Stimulated activated CD8-positive, alpha-beta memory T cell treated with anti-CD3 and anti-CD28 coated beads, Interleukin-12 subunit alpha, Interleukin-12 subunit beta, amount 100 ng/mL, for 24 hours (primary cell): Measurements from ENCODE around the gene SLC39A5.

ENCODE experiments used
- DNase-seq: peaks from one replicate; pipeline ENCODE4 v3.0.0-alpha.2; 2020; ENCODE audit errors: extremely low read depth

SLC39A5 gene

DNA sequence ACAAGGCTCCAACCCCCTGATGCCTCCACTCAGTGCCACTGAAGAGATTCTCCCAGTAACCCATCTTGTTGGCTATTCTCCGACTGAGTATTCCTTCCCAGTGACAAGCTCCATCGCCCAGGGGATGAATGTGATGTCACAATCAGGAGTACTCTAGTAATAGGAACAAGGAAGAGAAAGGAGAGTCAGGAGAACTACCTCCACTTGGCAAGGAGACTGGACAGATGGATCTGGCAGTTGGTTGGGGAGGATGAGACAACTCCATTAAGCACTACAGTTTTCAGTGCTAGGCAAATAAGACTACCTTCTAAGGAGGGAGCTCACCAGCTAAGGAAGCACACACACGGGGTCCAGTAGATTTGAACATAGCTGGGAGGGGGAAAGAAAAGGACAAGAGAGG, 13.4 kb upstream of the SLC39A5 start:
- DNase-seq = no peak

DNA sequence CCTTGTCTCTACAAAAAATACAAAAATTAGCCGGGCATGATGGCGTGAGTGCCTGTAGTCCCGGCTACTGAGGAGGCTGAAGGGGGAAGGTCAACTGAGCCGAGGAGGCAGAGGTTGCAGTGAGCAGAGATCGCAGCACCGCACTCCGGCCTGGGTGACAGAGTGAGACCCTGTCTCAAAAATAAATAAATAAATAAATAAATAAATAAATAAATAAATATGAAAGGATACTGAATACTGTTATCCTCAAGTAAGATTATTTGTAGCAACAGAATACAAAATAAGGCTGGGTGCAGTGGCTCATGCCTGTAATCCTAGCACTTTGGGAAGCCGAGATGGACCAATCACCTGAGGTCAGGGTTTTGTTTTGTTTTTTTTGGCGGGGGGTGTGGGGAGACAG, 10.0 kb upstream of the SLC39A5 start:
- DNase-seq = no peak

- DNase-seq = no peak
These were observed 9.1 kb upstream of the SLC39A5 start for GRCh38 chr12:56220611-56221231.

DNA sequence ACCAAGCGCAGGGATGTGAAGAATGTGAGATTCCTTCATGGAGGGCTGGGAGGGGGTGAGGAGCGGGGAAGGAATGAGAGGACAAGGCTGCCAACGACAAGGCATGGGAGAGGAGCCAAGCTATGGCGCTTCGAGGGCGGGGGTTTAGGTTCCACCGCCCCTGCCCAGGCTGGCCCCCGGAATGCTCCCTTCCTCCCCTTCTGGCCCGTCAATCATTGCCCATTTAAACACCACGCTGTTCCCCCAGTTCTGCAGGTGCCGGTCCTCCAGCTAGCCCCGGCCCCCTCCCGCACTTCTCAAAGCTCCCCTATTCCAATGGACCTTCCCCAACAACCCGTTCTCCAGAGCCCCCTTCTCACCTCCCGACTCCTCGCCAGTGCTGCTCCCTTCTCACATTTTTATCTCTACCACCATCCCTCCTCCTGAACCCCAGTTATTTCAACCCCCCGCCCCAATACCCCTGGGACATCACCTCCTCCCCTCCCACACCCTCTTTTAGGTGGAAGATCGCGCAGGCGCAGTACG, 8.6 kb upstream of the SLC39A5 start:
- DNase-seq = no peak

GRCh38 chr12:56221757-56222530, 7.9 kb upstream of the SLC39A5 start, which contains the start of gene RNF41:
RNF41 (minus strand) TSS chr12:56221922; CDS start chr12:56214047, 7,875 bp downstream.
- peak; percentile 81 for DNase-seq

GRCh38 chr12:56222531-56222895, 7.3 kb upstream of the SLC39A5 start:
- no peak for DNase-seq

DNA sequence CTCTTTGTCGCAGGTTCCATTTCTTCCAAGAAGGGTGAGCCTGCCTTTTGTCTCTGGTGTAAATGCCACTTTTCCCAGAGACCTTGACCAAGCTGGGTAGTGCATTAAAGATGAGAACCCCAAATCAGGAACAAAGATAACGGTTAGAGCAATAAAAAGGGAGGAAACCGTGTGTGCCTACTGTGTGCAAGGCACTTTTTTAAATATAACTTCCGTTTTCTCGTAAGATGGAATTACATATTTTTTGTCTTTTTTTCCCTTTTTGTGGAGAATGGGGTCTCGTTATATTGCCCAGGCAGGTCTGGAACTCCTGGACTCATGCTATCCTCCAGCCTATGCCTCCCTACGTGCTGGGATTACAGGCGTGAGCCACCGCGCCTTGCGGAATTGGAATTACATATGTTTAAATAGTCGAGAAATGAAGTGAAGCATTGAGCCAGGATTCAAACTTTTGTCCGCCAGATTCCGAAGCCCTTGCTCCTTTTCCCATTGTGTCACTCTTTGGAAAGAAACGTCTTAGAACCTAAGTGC, 6.2 kb upstream of the SLC39A5 start:
- no peak for DNase-seq

- peak; percentile 88 for DNase-seq
These were observed 5.6 kb upstream of the SLC39A5 start, which contains the start of gene NABP2 for GRCh38 chr12:56224102-56224701. NABP2 (plus strand) TSS chr12:56224342; CDS start chr12:56224857, 515 bp downstream.

DNA sequence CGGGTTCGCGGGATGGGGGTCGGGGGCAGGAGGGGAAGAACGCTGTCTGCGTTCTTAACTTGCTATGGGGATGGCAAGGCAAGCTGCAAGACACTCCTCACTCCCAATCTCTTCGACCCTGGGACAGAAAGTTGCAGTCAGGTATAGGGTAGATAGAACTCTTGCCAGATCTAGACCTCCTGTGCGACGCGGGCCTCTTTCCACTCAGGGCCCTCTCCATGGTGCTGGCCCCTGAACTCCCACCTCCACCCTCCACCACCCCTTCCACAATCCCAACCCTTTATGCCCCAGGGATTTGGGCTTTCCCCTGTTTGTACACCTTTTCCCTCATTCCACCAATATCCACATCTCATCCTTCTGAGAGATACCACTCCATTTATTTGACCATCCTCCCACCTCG, 4.9 kb upstream of the SLC39A5 start:
- DNase-seq = no peak

DNA sequence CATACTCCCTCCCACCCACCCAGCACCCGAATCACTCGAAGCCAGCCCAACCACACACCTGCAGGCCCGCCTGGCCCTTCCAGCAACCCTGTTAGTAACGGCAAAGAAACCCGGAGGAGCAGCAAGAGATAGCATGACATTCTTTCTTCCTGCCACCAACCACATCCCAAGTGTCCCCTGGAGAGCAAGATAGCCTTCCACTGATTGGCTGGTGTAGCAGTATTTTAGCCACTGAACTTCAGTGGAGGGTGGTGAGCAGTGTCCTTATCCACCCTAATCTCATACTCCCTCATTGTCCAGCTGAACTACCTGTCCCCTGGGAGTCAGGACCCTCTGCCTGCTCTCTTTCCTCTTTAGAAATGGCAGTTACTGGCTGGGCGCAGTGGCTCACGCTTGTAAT, 769 bp upstream of the SLC39A5 start:
- DNase-seq = no peak

GRCh38 chr12:56230432-56231183, 757 bp downstream of the SLC39A5 start:
- no peak for DNase-seq

DNA sequence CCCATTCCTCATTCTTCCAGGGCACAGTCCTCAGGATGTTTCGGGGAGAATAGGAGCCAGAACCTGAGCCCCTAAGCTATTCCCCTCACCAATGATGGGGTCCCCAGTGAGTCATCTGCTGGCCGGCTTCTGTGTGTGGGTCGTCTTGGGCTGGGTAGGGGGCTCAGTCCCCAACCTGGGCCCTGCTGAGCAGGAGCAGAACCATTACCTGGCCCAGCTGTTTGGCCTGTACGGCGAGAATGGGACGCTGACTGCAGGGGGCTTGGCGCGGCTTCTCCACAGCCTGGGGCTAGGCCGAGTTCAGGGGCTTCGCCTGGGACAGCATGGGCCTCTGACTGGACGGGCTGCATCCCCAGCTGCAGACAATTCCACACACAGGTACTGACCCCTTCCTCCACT, 1.3 kb downstream of the SLC39A5 start:
- no peak for DNase-seq

- DNase-seq = no peak
These were observed 5.0 kb downstream of the SLC39A5 start for GRCh38 chr12:56234746-56235436.

- DNase-seq = no peak
These were observed 6.2 kb downstream of the SLC39A5 start for GRCh38 chr12:56236091-56236490.

- DNase-seq = no peak
These were observed 7.1 kb downstream of the SLC39A5 start for GRCh38 chr12:56236985-56237384.

- no peak for DNase-seq
These were observed 7.7 kb downstream of the SLC39A5 start for GRCh38 chr12:56237552-56237951.

DNA sequence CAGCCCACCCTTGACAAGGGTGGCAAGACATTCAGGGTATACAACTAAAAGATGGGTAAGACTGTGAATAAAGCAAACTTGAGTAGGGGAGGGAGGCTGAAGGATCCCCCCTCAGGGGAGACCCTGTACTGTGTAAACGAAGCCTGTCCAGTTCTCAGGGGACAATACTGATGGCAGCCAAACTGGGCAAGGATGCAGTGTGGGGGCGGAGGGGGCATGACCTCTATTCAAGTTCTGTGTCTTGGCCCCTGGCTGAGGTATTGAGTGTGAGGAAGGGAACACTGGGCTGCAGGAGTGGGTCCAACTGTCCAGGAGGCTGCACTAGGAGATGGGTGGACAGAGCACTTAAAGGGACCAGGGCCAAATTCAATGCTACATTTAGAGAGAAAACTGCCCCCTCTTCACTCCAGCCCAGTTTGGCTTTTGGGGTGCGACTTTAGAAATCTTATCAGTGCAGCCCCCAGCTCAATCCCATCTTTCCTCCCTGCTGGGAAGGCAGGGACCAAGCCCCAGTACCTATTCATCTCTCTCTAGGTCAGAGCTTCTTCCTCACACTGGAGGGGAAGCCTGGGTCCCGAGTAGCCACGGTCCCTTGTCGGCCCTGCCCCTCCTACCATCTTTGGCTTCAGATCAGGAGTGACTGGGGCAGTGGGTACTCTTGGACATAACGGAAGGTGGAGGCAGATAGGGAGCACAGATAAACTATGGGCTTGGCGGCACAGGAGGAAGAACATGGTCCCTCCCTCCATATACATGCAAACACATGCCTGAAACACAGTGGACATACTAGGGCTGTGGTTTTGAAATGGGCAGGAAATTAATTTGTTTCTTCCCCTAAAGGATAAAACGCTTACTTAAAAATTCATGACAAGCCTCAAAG, 11.8 kb downstream of the SLC39A5 start:
- no peak for DNase-seq

- DNase-seq = no peak
These were observed 13.1 kb downstream of the SLC39A5 start for GRCh38 chr12:56242986-56243385.

- DNase-seq = no peak
These were observed 13.9 kb downstream of the SLC39A5 start for GRCh38 chr12:56243731-56244181.

DNA sequence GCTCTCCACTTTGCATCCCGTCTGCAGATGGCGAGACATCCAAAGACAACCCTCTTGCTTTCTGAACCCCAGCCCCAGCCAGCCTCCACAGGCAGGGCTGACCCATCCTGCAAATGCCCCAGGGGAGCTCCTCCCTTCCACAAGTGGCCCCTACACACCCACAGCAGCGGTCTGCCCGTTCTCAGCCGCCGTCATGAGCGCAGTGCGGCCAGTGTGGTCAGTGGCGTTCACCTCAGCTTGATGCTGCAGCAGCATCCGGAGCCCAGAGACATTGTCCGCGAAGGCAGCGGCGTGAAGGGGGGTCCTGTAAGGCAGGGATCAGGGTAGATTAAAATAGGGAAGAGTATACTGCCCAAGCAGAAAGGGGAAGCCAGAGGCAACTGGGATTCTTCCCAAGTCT, 14.6 kb downstream of the SLC39A5 start:
- no peak for DNase-seq
